ES-I3 (cell line): ENCODE measurements around the gene PATL2.
"Not testable (repeated sequence)": the region's sequence is repeated elsewhere in the genome, so short reads cannot be mapped to it uniquely, and the experiment has no call there.

Experiments used
- H3K36me3 ChIP-seq: 2 replicates; pipeline ENCODE4 v1.6.1; 2013; ENCODE audit warnings: mild to moderate bottlenecking, low read length, control low read depth, moderate library complexity; ENCODE audit not compliant: insufficient read depth
- H3K4me1 ChIP-seq: 2 replicates; pipeline ENCODE4 v1.6.1; 2013; ENCODE audit warnings: mild to moderate bottlenecking, control low read depth, low read length; ENCODE audit not compliant: insufficient read depth
- H3K9ac ChIP-seq: 2 replicates; pipeline ENCODE4 v1.6.1; 2013; ENCODE audit warnings: low read depth, mild to moderate bottlenecking, low read length, moderate library complexity
- H3K9me3 ChIP-seq: 2 replicates; pipeline ENCODE4 v1.6.1; 2013; ENCODE audit warnings: mild to moderate bottlenecking, low read length, moderate library complexity; ENCODE audit not compliant: control insufficient read depth, insufficient read depth

Gene PATL2

DNA sequence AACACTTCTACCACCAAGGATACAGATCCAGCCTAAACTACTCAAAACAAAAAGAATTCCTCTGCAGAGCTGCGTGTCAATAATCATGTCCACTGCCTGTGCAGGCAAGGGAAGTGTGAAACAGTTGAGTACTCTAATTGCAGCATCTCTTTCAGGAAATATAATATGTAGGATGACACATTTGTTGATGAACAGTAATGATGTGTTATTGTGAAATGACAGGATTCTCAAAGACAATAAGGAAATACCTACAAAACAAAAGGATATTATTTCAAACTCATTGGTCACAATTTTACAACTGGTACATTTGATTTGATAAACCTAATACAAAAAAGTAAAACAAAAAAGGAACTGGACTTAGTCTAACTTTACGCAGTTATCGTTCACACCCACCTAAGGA is 52.1 kb downstream of the PATL2 start:
- Histone ChIP-seq H3K9me3 (no peaks in the 10 kb centered on the region), H3K36me3 (peaks cover 27% of the 10 kb centered on the region), H3K9ac (no peak overlapping the region)

DNA sequence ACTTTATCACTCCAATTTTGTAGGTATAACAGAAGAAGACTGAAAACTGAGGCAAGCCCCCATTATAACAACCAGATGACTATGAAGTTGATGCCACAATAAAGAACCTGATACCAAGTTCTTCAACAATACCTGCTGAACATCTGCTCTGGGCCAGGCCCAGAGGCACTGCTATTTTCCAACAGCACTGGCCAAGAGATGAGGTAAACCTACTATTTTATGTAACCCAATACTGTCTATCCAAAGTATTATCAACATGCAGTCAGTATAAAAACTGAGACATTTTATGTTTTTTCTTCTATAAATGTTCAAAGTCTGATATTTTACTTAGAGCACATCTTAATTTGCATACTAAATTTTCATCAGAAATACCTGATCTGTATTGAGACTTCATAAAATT is 53.7 kb downstream of the PATL2 start:
- Histone ChIP-seq H3K4me1 (no peaks in the 10 kb centered on the region), H3K36me3 (peaks cover 27% of the 10 kb centered on the region), H3K9ac (no peak overlapping the region), H3K9me3 (no peaks in the 10 kb centered on the region)

More for the DNA sequence above, 52.1 kb downstream of the PATL2 start:
- no peaks in the 10 kb centered on the region for H3K4me1 ChIP-seq

DNA sequence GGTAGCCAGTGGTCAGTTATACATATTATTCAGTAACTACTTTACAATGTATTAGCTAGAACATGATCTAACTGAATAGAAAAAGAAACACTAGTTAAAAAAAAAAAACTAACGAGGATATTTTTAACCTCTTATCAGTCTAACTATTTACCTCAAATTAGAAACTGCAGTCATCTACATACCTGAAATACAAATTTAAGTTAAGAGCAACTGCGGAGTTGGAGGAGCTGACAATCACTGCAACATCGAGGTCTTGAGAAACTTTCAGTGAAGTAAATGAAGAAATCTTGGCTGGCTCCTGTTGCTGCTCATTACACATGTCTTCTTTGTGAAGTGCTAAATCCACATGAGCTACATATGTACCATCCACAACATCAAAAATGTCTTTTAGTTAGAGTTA is 54.2 kb downstream of the PATL2 start:
- no peak overlapping the region for H3K9ac ChIP-seq
- H3K36me3 ChIP-seq: peaks cover 27% of the 10 kb centered on the region
- no peaks in the 10 kb centered on the region for H3K4me1 ChIP-seq
- H3K9me3 ChIP-seq: no peaks in the 10 kb centered on the region

DNA sequence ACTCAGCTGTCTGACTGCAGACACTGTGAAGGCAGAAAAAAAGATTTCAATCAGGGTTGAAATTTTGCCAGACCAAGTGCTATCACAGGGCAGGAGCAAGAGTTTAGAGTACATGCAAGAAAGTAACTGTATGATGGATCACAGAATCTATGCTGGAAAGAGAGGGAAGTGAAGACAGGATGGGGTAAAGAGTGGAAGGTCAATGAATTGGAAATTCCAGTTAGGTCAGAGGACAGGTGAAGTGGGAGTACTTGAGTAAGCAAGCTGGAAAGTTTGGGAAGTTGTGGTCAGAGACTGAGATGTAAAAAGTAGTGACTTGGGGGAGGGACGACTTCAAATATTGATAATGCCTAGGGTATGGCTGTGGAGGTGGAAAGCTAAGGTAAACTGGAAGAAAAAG is 54.8 kb downstream of the PATL2 start:
- Histone ChIP-seq H3K4me1 (no peaks in the 10 kb centered on the region), H3K9ac (no peak overlapping the region), H3K9me3 (no peaks in the 10 kb centered on the region), H3K36me3 (peaks cover 29% of the 10 kb centered on the region)

DNA sequence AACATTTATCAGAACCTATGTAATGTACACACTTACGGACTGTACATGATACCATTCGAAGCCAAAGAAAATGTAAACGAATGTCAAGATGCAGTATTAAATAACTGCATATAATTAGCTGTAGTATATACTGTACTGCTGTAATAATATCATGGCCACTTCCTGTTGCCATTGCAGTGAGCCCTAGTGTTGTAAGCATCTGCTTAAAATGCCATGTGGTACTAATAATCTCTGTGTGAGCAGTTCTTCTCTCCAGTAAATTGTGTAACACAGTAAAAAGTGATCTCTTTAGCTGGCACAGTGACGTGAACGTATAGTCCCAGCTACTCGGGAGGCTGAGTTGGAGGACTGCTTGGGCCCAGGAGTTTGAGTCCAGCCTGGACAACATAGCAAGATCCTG is 56.3 kb downstream of the PATL2 start:
- H3K36me3 ChIP-seq: peaks cover 33% of the 10 kb centered on the region
- H3K9me3 ChIP-seq: no peaks in the 10 kb centered on the region
- H3K4me1 ChIP-seq: no peaks in the 10 kb centered on the region
- no peak overlapping the region for H3K9ac ChIP-seq

DNA sequence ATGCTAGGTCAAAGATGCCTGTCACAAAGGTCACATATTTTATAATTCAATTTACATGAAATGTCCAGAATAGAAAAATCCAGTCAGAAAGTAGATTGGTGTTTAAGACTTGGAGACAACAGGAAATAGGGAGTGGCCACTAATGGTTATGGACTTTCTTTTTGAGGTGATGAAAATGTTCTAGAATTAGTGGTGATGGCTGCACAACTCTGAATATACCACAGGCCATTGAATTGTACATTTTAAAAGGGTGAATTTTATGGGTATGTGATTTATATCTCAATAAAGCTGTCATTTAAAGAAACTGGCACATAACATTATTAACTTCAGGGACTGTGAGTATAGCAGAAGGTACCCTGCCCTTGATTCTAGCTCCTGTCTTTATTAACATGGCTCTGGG is 63.5 kb downstream of the PATL2 start:
- no peak overlapping the region for H3K9ac ChIP-seq
- H3K9me3 ChIP-seq: no peaks in the 10 kb centered on the region
- no peaks in the 10 kb centered on the region for H3K4me1 ChIP-seq
- peaks cover 6% of the 10 kb centered on the region for H3K36me3 ChIP-seq

DNA sequence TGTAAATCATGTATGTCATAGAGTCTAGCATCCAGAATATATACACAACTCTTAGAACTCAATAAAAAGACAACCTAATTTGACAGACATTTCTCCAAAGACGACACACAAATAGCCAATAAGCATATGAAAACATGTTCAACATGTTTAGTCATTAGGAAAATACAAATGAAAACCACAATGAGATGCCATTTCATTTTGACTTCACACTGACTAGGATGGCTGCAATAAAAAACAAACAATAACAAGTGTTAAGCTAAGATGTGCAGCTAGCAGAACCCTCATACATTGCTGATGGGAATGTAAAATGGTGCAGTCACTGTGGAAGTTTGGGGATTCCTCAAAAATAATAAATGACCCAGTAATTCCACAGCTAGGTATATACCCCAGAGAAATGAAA is 64.1 kb downstream of the PATL2 start:
- no peak overlapping the region for H3K9ac ChIP-seq
- H3K9me3 ChIP-seq: no peaks in the 10 kb centered on the region
- peaks cover 6% of the 10 kb centered on the region for H3K36me3 ChIP-seq

DNA sequence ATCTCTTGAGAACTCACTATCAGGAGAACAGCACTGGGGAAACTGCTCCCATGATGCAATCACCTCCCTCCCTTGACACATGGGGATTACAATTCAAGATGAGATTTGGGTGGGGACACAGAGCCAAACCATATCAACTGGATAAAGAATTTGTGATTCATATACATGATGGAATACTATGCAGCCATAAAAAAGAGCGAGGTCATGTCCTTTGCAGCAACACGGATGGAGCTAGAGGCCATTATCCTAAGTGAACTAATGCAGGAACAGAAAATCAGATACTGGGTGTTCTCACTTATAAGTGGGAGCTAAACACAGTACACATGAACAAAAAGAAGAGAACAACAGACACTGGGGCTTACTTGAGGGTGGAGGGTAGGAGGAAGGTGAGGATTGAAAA is 64.7 kb downstream of the PATL2 start:
- Histone ChIP-seq H3K4me1 (no peaks in the 10 kb centered on the region), H3K9me3 (no peaks in the 10 kb centered on the region), H3K9ac (no peak overlapping the region), H3K36me3 (peaks cover 6% of the 10 kb centered on the region)

More for the DNA sequence above, 64.1 kb downstream of the PATL2 start:
- H3K4me1 ChIP-seq: no peaks in the 10 kb centered on the region

DNA sequence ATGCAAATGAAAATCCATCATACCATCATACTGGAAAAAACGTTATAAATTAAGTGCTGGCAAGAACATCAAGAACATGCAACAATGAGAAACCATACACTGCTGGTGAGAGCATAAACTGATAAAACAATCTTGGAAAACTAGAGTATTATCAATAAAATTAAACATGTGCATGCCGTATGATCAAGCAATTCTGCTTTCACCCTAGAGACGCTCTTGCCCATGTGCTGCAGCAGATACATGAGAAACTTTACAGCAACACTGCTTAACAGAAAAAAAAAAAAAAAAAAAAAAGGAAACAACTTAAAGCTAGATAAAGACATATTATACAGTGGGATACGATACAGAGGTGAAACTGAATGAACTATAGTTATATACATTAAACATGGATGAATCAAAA is 69.5 kb downstream of the PATL2 start:
- H3K36me3 ChIP-seq: no peaks in the 10 kb centered on the region; the same call in 1 of the 2 replicates
- H3K4me1 ChIP-seq: no peaks in the 10 kb centered on the region
- H3K9ac ChIP-seq: no peak overlapping the region
- H3K9me3 ChIP-seq: no peaks in the 10 kb centered on the region; the same call in 1 of the 2 replicates

DNA sequence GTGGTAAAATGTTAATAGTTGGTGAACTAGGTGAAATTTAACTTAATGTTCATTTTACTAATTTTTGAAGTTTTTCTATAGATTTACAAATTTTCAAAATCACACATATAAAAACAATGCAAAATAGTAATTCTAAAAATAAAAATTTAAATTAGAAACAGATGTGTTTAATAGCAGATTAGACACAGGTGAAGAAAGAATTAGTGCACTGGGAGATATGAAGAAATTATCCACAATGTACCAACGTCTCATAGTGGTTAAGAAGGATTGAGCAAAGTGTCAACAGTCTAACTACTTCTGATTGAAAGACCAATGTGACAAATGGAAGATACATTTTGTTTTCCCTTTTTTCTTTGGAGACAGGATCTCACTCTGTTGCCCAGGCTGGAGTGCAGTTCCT is 74.1 kb downstream of the PATL2 start:
- Histone ChIP-seq H3K9me3 (no peaks in the 10 kb centered on the region; the same call in 1 of the 2 replicates), H3K4me1 (no peaks in the 10 kb centered on the region), H3K9ac (no peak overlapping the region), H3K36me3 (no peaks in the 10 kb centered on the region)

DNA sequence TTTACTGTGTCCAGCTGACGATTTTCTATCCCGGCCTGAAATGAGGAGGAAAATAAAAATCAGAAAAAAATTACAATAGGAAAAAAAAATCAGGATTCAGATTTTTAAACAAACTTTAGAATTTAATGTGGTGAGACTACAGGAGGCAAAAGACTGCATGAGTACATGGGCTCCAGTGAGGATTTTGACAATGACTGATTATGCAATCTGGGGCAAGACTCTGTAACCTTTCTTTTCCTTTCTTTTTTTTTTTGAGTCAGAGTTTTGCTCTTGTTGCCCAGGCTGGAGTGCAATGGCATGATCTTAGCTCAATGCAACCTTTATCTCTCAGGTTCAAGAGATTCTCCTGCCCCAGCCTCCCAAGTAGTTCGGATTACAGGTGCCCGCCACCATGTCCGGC is 77.5 kb downstream of the PATL2 start:
- Histone ChIP-seq H3K9ac (no peak overlapping the region), H3K36me3 (peaks cover 6% of the 10 kb centered on the region; the same call in 1 of the 2 replicates), H3K4me1 (no peaks in the 10 kb centered on the region), H3K9me3 (no peaks in the 10 kb centered on the region; the same call in 1 of the 2 replicates)

DNA sequence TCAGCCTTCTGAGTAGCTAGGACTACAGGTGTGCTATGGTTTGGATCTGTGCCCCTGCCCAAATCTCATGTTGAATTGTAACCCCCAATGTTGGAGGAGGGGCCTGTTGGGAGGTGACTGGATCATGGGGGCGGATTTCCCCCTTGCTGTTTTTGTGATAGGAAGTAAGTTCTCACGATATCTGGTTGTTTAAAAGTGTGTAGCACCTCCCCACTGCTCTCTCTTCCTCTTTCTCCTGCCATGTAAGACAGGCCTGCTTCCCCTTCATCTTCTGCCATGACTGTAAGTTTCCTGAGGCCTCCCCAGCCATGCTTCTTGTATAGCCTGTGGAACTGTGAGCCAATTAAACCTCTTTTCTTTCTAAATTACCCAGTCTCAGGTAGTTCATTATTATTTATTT is 85.8 kb downstream of the PATL2 start:
- not testable (repeated sequence) for H3K9ac ChIP-seq, H3K9me3 ChIP-seq, H3K4me1 ChIP-seq, H3K36me3 ChIP-seq

DNA sequence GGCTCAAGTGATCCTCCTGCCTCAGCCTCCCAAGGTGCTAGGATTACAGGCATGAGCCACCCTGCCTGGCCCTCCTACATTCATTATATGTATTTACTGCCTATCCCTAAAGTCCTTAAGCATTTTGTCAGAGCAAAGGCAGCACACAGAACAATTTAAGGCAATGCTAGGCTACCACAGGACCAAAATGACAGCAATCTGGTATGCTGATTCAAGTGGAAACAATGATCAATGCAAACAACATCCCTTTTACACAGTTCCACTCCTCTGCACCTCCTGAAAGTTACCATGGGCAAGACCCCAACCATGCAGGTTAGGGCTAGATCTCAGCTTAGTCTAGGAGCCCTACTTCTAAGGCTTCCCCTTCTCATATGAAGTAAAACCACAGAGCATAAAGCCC is 87.9 kb downstream of the PATL2 start:
- no peak overlapping the region for H3K9ac ChIP-seq
- no peaks in the 10 kb centered on the region for H3K4me1 ChIP-seq
- no peaks in the 10 kb centered on the region; the same call in none of the 2 replicates for H3K36me3 ChIP-seq

DNA sequence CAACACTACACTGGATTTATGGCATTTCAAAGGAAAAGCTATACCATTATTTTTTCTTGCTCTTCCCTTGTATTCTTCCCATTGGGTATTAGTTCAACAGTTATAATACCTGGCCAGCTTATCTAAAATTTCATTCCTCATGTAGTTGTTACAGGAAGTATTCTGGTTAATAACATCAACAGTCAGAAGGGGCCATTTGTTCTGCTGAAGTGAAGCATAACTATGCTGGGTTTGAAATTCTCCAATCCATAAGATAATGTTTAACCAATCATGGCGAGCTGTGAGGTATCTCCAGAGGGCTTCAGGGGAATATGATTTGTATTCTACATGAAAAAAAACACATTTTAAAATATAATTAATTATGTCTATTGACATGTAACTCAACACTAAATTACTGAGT is 91.0 kb downstream of the PATL2 start:
- no peak overlapping the region for H3K9ac ChIP-seq
- no peaks in the 10 kb centered on the region; the same call in 1 of the 2 replicates for H3K36me3 ChIP-seq
- no peaks in the 10 kb centered on the region for H3K9me3 ChIP-seq
- no peaks in the 10 kb centered on the region for H3K4me1 ChIP-seq

More for the DNA sequence above, 87.9 kb downstream of the PATL2 start:
- no peaks in the 10 kb centered on the region for H3K9me3 ChIP-seq

DNA sequence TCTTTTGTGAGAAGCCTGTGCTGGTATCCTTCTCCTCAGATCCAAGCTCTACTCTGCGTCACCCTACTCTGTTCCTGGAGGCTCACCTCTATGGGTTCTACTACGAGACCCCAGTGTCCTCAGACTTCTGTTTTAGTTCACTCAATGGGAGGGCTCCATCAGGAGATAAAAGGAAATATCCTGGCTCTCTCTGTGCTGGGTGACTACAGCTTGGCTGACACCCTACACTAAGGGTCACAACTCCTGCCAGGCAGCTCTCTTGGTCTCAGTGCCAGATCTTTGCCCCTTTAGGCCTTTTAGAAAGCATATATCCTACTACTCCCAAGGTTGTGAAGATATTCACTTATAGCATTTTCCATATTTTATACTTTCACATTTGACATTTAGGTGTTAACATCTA is 94.1 kb downstream of the PATL2 start:
- Histone ChIP-seq H3K4me1 (no peaks in the 10 kb centered on the region), H3K9me3 (no peaks in the 10 kb centered on the region), H3K9ac (no peak overlapping the region), H3K36me3 (peaks cover 4% of the 10 kb centered on the region; the same call in 1 of the 2 replicates)
